Measurements from ENCODE around the gene HOPX. TPM values are rescaled to one million over a fixed set of nuclear protein-coding genes. Genes with fewer than 3 reads are reported as not detected.
"Not testable (repeated sequence)": the region's sequence is repeated elsewhere in the genome, so short reads cannot be mapped to it uniquely, and the experiment has no call there.

Gene HOPX
- total RNA-seq, 4 donors from 2014 or later = 5.3 to 6.6 (median 5.7) TPM

GRCh38 chr4:56612282-56612681 lies 68.8 kb downstream of the HOPX start:
- H3K4me1 ChIP-seq = no peaks in the 10 kb centered on the region
- no peak for TF ChIP-seq POLR2A (IDR thresholded peaks at IDR 0.05)
- TF ChIP-seq, protein P1, sequence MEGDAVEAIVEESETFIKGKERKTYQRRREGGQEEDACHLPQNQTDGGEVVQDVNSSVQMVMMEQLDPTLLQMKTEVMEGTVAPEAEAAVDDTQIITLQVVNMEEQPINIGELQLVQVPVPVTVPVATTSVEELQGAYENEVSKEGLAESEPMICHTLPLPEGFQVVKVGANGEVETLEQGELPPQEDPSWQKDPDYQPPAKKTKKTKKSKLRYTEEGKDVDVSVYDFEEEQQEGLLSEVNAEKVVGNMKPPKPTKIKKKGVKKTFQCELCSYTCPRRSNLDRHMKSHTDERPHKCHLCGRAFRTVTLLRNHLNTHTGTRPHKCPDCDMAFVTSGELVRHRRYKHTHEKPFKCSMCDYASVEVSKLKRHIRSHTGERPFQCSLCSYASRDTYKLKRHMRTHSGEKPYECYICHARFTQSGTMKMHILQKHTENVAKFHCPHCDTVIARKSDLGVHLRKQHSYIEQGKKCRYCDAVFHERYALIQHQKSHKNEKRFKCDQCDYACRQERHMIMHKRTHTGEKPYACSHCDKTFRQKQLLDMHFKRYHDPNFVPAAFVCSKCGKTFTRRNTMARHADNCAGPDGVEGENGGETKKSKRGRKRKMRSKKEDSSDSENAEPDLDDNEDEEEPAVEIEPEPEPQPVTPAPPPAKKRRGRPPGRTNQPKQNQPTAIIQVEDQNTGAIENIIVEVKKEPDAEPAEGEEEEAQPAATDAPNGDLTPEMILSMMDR (IDR thresholded peaks at IDR 0.05 in 4 of 5, conservative IDR thresholded peaks at IDR 0.05 in 1 of 5) = no peak
- no peak overlapping the region for H3K27ac ChIP-seq
- no peak overlapping the region for H3K4me3 ChIP-seq
- no peaks in the 10 kb centered on the region for H3K9me3 ChIP-seq
- ATAC-seq (no peak), DNase-seq (no peak)
- no peaks in the 10 kb centered on the region for H3K36me3 ChIP-seq
- in situ Hi-C loops (cut with MboI; ENCODE audit: low sequenced_read_pairs in 4 of 4) = no loop called here
- no peaks in the 10 kb centered on the region for H3K27me3 ChIP-seq
- intact Hi-C loops (cut with DNase I; ENCODE audit: low total_unique reads) = no loop called here

DNA sequence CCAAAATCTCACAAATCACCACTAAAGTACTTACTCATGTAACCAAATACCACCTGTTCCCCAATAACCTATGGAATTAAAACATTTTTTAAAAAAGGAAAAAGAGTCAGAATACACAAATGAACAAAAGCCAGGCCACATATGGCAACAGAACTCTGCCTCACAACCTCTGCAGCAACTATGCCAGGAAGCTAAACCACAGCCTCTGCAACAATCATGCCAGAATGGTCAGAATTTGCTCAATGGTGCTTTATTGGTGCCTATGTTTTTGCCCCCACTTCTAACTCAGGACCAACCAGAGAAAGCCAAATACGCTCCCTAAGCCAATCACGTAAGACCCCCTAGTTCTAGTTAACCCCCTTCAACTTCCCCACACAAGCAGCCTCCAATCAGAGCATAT lies 69.6 kb downstream of the HOPX start:
- TF ChIP-seq, protein P1 (IDR thresholded peaks at IDR 0.05 in 4 of 5, conservative IDR thresholded peaks at IDR 0.05 in 1 of 5) = no peak
- no peak for TF ChIP-seq POLR2A (IDR thresholded peaks at IDR 0.05)
- ATAC-seq (no peak), DNase-seq (no peak)
- Histone ChIP-seq H3K4me1 (no peaks in the 10 kb centered on the region), H3K9me3 (no peaks in the 10 kb centered on the region), H3K27me3 (no peaks in the 10 kb centered on the region), H3K4me3 (no peak overlapping the region), H3K27ac (no peak overlapping the region), H3K36me3 (no peaks in the 10 kb centered on the region)
- in situ Hi-C loops (cut with MboI; ENCODE audit: low sequenced_read_pairs in 4 of 4) = no loop called here
- intact Hi-C loops (cut with DNase I; ENCODE audit: low total_unique reads) = no loop called here

DNA sequence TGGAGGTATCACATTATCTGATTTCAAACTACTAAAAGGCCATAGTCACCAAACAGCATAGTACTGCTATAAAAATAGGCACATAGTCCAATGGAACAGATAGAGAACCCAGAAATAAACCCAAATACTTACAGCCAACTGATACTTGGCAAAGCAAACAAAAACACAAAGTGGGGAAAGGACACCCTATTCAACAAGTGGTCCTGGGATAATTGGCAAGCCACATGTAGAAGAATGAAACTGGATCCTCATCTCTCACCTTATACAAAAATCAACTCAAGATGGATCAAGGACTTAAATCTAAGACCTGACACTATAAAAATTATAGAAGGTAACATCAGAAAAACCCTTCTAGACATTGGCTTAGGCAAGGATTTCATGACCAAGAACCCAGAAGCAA lies 70.9 kb downstream of the HOPX start:
- in situ Hi-C loops (cut with MboI; ENCODE audit: low sequenced_read_pairs in 4 of 4); H3K4me1 ChIP-seq; H3K27ac ChIP-seq; H3K36me3 ChIP-seq; intact Hi-C loops (cut with DNase I; ENCODE audit: low total_unique reads); H3K9me3 ChIP-seq; H3K27me3 ChIP-seq; ATAC-seq; H3K4me3 ChIP-seq; DNase-seq: not testable (repeated sequence)

DNA sequence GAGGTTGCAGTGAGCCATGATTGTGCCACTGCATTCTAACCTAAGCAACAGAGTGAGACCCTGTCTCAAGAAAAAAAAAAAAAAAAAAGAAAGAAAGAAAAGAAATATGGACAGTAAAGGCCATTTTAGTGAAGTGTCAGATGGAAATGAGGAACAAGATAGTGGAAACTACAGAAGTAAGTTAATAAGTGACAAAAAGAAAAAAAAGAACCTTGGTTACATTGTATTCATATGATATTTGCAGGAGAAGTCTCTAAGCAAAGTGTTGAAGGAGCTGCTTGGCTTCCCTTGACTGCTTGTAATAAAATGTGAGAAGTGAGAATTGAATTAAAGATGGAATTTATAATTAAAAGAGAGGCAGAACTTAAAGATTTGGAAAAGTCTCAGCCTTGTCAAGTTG lies 73.2 kb downstream of the HOPX start:
- in situ Hi-C loops (cut with MboI; ENCODE audit: low sequenced_read_pairs in 4 of 4) = no loop called here
- no peak overlapping the region for H3K27ac ChIP-seq
- H3K36me3 ChIP-seq = no peaks in the 10 kb centered on the region
- no peak overlapping the region for H3K4me3 ChIP-seq
- ATAC-seq (no peak), DNase-seq (no peak)
- H3K9me3 ChIP-seq = no peaks in the 10 kb centered on the region
- no peaks in the 10 kb centered on the region for H3K4me1 ChIP-seq
- intact Hi-C loops (cut with DNase I; ENCODE audit: low total_unique reads) = no loop called here
- no peak for TF ChIP-seq POLR2A (IDR thresholded peaks at IDR 0.05)
- TF ChIP-seq, protein P1 (IDR thresholded peaks at IDR 0.05 in 4 of 5, conservative IDR thresholded peaks at IDR 0.05 in 1 of 5) = no peak
- H3K27me3 ChIP-seq = no peaks in the 10 kb centered on the region

DNA sequence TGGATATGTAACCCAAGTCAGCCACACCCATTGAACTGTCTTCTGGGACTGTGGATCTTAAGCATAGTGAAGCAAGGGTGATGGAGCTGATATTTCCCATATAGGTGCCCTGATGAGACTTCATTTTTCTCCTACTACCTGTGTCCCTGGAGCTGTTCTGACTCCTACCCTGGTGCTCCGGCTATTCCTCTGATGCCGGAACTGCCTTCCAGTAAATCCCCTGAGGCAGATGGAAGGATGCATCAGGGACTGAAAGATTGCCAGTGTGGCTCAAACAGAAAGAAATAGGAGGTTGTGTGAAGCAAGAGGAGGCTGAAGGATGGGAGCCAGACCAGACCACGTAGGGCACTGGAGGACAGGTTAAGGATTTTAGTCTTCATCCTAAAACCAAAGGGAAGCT lies 74.7 kb downstream of the HOPX start:
- Histone ChIP-seq H3K27me3 (no peaks in the 10 kb centered on the region), H3K27ac (no peak overlapping the region), H3K4me1 (no peaks in the 10 kb centered on the region), H3K36me3 (no peaks in the 10 kb centered on the region), H3K9me3 (no peaks in the 10 kb centered on the region), H3K4me3 (no peak overlapping the region)
- DNase-seq = no peak
- no peak for ATAC-seq
- in situ Hi-C loops (cut with MboI; ENCODE audit: low sequenced_read_pairs in 4 of 4) = no loop called here
- intact Hi-C loops (cut with DNase I; ENCODE audit: low total_unique reads) = no loop called here
- TF ChIP-seq, protein P1 (IDR thresholded peaks at IDR 0.05 in 4 of 5, conservative IDR thresholded peaks at IDR 0.05 in 1 of 5) = no peak
- no peak for TF ChIP-seq POLR2A (IDR thresholded peaks at IDR 0.05)

DNA sequence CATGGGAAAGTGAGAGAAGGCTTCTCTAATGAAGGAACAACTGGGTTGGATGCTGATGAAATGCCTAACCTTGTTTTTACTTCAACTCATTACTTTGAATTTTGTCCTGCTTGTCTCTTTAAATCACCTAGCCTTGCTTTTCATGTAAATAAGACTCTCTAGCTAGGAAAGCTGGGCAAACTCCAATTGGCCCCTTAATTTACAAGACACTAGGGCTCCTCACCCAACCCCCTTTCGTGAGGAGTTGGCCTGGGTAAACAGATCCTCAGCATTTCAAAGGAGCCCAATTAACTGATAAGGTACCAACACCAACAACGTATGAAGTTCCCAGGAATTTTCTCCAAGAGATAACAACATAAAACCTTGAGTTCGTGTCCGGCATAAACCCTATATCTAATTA lies 75.6 kb downstream of the HOPX start:
- DNase-seq; H3K9me3 ChIP-seq; H3K27me3 ChIP-seq; intact Hi-C loops (cut with DNase I; ENCODE audit: low total_unique reads); H3K27ac ChIP-seq; H3K4me1 ChIP-seq; H3K4me3 ChIP-seq; ATAC-seq; in situ Hi-C loops (cut with MboI; ENCODE audit: low sequenced_read_pairs in 4 of 4); H3K36me3 ChIP-seq: not testable (repeated sequence)

Measured in gastrocnemius medialis (tissue), 4 donors.